GM23248 (cell line): ENCODE measurements around the gene ZNF580. TPM values are rescaled to one million over a fixed set of nuclear protein-coding genes. Genes with fewer than 3 reads are reported as not detected.

ENCODE experiments used
- DNase-seq: peaks from one replicate; pipeline ENCODE4 v3.0.0-alpha.2; 2015
- H2AFZ ChIP-seq: fragments of 200-600 bp; sonication (generic); 2 replicates; pipeline ENCODE4 v1.6.1; 2016; ENCODE audit warnings: antibody characterized with exemption
- H3F3A ChIP-seq: fragments of 200-600 bp; sonication (generic); 2 replicates; pipeline ENCODE4 v1.6.1; 2016; ENCODE audit warnings: mild to moderate bottlenecking, antibody characterized with exemption, mixed run types; ENCODE audit not compliant: insufficient read depth
- H3K27ac ChIP-seq: fragments of 200-600 bp; sonication (generic); 2 replicates; pipeline ENCODE4 v1.5.1; 2016; ENCODE audit warnings: mild to moderate bottlenecking
- H3K27me3 ChIP-seq: fragments of 200-600 bp; sonication (generic); replicated peaks from 2 replicates; pipeline ENCODE4 v1.6.1; 2016; ENCODE audit warnings: mild to moderate bottlenecking; ENCODE audit not compliant: insufficient read depth
- H3K36me3 ChIP-seq: fragments of 200-600 bp; sonication (generic); 2 replicates; pipeline ENCODE4 v1.6.1; 2016; ENCODE audit warnings: low read depth, mild to moderate bottlenecking
- H3K4me1 ChIP-seq: fragments of 200-600 bp; sonication (generic); 2 replicates; pipeline ENCODE4 v1.6.1; 2016; ENCODE audit warnings: mild to moderate bottlenecking; ENCODE audit not compliant: insufficient read depth
- H3K4me2 ChIP-seq: fragments of 200-600 bp; sonication (generic); one replicate; pipeline ENCODE4 v1.6.1; 2016; ENCODE audit warnings: mild to moderate bottlenecking; ENCODE audit not compliant: unreplicated experiment
- H3K4me3 ChIP-seq: fragments of 200-600 bp; sonication (generic); 2 replicates; pipeline ENCODE4 v1.5.1; 2016; ENCODE audit warnings: mild to moderate bottlenecking
- H3K79me2 ChIP-seq: fragments of 200-600 bp; sonication (generic); 2 replicates; pipeline ENCODE4 v1.6.1; 2016; ENCODE audit warnings: mild to moderate bottlenecking; ENCODE audit not compliant: insufficient read depth
- H3K9ac ChIP-seq: fragments of 200-600 bp; sonication (generic); 2 replicates; pipeline ENCODE4 v1.6.1; 2016; ENCODE audit warnings: mild to moderate bottlenecking
- H3K9me2 ChIP-seq: fragments of 200-600 bp; sonication (generic); 2 replicates; pipeline ENCODE4 v1.6.1; 2016; ENCODE audit warnings: mixed run types, mild to moderate bottlenecking, moderate library complexity; ENCODE audit not compliant: insufficient read depth
- H3K9me3 ChIP-seq: fragments of 200-600 bp; sonication (generic); one replicate; pipeline ENCODE4 v1.6.1; 2017; ENCODE audit warnings: low read depth
- H4K20me1 ChIP-seq: fragments of 200-600 bp; sonication (generic); 2 replicates; pipeline ENCODE4 v1.6.0; 2016; ENCODE audit not compliant: insufficient read depth
- EZH2 ChIP-seq: fragments of 200-600 bp; sonication (generic); IDR thresholded peaks from 2 replicates; pipeline ENCODE4 v1.6.1; 2018; ENCODE audit warnings: antibody characterized with exemption, mild to moderate bottlenecking; ENCODE audit not compliant: insufficient read depth, poor library complexity, severe bottlenecking
- EZH2phosphoT487 ChIP-seq: fragments of 200-600 bp; sonication (generic); IDR thresholded peaks from 2 replicates; pipeline ENCODE4 v1.6.1; 2018; ENCODE audit warnings: antibody characterized with exemption, moderate library complexity, mild to moderate bottlenecking, low read depth; ENCODE audit not compliant: insufficient read depth
- WGBS, 2 experiments: methylation state at CpG; one replicate each; pipeline ENCODE4 v1.1.6; 2015 to 2017; ENCODE audit warnings: low lambda C conversion rate in 2 of 2, low coverage in 1 of 2; ENCODE audit errors: missing lambda C conversion rate in 2 of 2; 5-methylcytosine and 5-hydroxymethylcytosine counted together
- in situ Hi-C: fragments of 300-500 bp; cut with MboI; formaldehyde crosslinking; loops from 2 replicates; pipeline ENCODE4 v1.15.0; 2020
- polyA plus RNA-seq: library from polyadenylated mRNA; unstranded; fragments of >200 nt; fragmentation: Nextera tagmentation; extraction: Ambion mirVana; gene quantifications from 2 replicates; pipeline ENCODE4 v1.2.1, GENCODE V29; 2016
- total RNA-seq: library from RNA; depleted of rRNA; stranded (reverse); fragments of >200 nt; shearing (Covaris generic); gene quantifications from 2 replicates; pipeline ENCODE4 v1.2.3, GENCODE V29; 2014

ZNF580 gene
- total and polyA plus RNA-seq, 2 experiments from 2014 or later, result 11.7 to 44.0 TPM

DNA sequence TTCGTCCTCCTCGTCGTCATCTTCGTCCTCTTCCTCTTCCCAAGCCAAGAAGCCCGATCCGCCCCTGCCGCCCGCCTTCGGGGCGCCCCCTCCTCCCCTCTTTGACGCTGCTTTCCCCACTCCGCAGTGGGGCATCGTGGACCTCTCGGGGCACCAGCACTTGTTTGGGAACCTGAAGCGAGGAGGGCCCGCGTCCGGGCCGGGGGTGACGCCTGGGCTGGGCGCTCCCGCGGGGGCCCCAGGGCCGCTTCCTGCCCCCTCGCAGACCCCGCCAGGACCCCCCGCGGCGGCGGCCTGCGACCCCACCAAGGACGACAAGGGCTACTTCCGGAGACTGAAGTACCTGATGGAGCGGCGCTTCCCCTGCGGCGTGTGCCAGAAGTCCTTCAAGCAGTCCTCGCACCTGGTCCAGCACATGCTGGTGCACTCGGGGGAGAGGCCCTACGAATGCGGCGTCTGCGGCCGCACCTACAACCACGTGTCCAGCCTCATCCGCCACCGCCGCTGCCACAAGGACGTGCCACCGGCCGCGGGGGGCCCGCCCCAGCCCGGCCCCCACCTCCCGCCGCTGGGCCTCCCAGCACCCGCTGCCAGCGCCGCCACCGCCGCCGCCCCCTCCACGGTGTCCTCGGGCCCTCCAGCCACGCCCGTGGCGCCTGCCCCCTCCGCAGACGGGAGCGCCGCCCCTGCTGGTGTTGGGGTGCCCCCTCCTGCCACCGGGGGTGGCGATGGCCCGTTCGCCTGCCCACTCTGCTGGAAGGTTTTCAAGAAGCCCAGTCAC lies 26.7 kb upstream of the ZNF580 start:
- Histone ChIP-seq H3K79me2 (peaks cover 40% of the 10 kb centered on the region), H2AFZ (no peak overlapping the region), H3K9me3 (no peaks in the 10 kb centered on the region), H3K27ac (no peak overlapping the region), H3K4me3 (no peak overlapping the region), H3K27me3 (no peaks in the 10 kb centered on the region), H3K36me3 (peaks cover 15% of the 10 kb centered on the region; the same call in 1 of the 2 replicates), H3K9me2 (no peaks in the 10 kb centered on the region), H3F3A (peaks cover under 1% of the 10 kb centered on the region; the same call in 1 of the 2 replicates), H3K4me1 (no peaks in the 10 kb centered on the region), H4K20me1 (no peaks in the 10 kb centered on the region), H3K4me2 (no peak overlapping the region), H3K9ac (no peak overlapping the region)
- in situ Hi-C loops, result no loop called here
- DNase-seq, result no peak
- 95 to 96% methylated on average over 16 to 75 of the region's 75 CpGs for WGBS, 2 experiments
- TF ChIP-seq EZH2phosphoT487 (no peak), EZH2 (no peak)

DNA sequence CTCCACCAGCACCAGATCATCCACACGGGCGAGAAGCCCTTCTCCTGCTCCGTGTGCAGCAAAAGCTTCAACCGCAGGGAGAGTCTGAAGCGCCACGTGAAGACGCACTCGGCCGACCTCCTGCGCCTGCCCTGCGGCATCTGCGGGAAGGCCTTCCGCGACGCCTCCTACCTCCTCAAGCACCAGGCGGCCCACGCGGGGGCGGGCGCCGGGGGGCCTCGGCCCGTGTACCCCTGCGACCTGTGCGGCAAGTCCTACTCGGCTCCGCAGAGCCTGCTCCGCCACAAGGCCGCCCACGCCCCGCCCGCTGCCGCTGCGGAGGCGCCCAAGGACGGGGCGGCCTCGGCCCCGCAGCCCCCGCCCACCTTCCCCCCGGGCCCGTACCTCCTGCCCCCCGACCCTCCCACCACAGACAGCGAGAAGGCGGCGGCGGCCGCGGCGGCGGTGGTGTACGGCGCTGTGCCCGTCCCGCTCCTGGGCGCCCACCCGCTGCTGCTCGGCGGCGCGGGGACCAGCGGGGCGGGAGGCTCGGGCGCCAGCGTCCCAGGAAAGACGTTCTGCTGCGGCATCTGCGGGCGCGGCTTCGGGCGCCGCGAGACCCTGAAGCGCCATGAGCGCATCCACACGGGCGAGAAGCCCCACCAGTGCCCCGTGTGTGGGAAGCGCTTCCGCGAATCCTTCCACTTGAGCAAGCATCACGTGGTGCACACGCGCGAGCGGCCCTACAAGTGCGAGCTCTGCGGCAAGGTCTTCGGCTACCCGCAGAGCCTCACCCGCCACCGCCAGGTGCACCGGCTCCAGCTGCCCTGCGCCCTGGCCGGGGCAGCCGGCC lies 25.9 kb upstream of the ZNF580 start:
- Histone ChIP-seq H3K36me3 (peaks cover 7% of the 10 kb centered on the region; the same call in 1 of the 2 replicates), H3K9me3 (no peaks in the 10 kb centered on the region), H3K4me1 (no peaks in the 10 kb centered on the region), H3K9ac (no peak overlapping the region), H3K9me2 (no peaks in the 10 kb centered on the region), H3K27me3 (no peaks in the 10 kb centered on the region), H3K27ac (no peak overlapping the region), H3F3A (peaks cover 8% of the 10 kb centered on the region; the same call in 1 of the 2 replicates), H3K79me2 (peaks cover 32% of the 10 kb centered on the region), H3K4me2 (no peak overlapping the region), H3K4me3 (no peak overlapping the region), H4K20me1 (no peaks in the 10 kb centered on the region), H2AFZ (no peak overlapping the region)
- DNase-seq, result no peak
- TF ChIP-seq EZH2phosphoT487, result no peak
- TF ChIP-seq EZH2, result no peak
- in situ Hi-C loops, result no loop called here
- WGBS, 2 experiments, result 96 to 97% methylated on average over 62 to 98 of the region's 98 CpGs

DNA sequence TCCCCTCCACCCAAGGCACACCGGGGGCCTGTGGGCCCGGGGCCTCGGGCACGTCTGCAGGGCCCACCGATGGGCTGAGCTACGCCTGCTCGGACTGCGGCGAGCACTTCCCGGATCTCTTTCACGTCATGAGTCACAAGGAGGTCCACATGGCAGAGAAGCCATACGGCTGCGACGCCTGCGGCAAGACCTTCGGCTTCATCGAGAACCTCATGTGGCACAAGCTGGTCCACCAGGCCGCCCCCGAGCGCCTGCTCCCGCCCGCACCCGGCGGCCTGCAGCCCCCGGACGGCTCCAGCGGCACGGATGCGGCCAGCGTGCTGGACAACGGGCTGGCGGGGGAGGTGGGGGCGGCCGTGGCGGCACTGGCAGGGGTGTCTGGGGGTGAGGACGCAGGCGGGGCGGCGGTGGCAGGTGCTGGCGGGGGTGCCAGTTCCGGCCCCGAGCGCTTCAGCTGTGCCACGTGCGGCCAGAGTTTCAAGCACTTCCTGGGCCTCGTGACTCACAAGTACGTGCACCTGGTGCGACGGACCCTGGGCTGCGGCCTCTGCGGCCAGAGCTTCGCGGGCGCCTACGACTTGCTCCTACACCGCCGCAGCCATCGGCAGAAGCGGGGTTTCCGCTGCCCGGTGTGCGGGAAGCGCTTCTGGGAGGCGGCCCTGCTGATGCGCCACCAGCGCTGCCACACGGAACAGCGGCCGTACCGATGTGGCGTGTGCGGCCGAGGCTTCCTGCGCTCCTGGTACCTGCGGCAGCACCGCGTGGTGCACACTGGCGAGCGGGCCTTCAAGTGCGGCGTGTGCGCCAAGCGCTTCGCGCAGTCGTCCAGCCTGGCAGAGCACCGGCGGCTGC lies 25.0 kb upstream of the ZNF580 start:
- Histone ChIP-seq H3K4me2 (no peak overlapping the region), H3K4me1 (no peaks in the 10 kb centered on the region), H3K9me2 (no peaks in the 10 kb centered on the region), H3K36me3 (no peaks in the 10 kb centered on the region; the same call in 1 of the 2 replicates), H2AFZ (no peak overlapping the region), H3K9ac (no peak overlapping the region), H3K27me3 (no peaks in the 10 kb centered on the region), H3F3A (peaks cover 8% of the 10 kb centered on the region; the same call in 1 of the 2 replicates), H3K4me3 (no peak overlapping the region), H3K9me3 (no peaks in the 10 kb centered on the region), H3K27ac (no peak overlapping the region), H3K79me2 (peaks cover 24% of the 10 kb centered on the region), H4K20me1 (no peaks in the 10 kb centered on the region)
- no peak for DNase-seq
- TF ChIP-seq EZH2 (no peak), EZH2phosphoT487 (no peak)
- in situ Hi-C loops, result no loop called here
- 98 to 99% methylated on average over 72 to 85 of the region's 88 CpGs for WGBS, 2 experiments

DNA sequence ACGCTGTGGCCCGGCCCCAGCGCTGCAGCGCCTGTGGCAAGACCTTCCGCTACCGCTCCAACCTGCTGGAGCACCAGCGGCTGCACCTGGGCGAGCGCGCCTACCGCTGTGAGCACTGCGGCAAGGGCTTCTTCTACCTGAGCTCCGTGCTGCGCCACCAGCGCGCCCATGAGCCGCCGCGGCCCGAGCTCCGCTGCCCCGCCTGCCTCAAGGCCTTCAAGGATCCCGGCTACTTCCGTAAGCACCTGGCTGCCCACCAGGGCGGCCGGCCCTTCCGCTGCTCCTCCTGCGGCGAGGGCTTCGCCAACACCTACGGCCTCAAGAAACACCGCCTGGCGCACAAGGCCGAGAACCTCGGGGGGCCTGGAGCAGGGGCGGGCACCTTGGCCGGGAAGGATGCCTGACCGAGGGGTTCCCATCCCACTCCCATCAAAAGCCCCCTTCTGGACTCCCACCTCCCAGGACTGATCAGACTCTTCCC lies 24.4 kb upstream of the ZNF580 start:
- no peak overlapping the region for H3K4me2 ChIP-seq
- H3K27ac ChIP-seq, result no peak overlapping the region
- H2AFZ ChIP-seq, result no peak overlapping the region
- peaks cover 8% of the 10 kb centered on the region; the same call in 1 of the 2 replicates for H3F3A ChIP-seq
- peaks cover 17% of the 10 kb centered on the region for H3K79me2 ChIP-seq
- H3K9me3 ChIP-seq, result no peaks in the 10 kb centered on the region
- in situ Hi-C loops, result no loop called here
- TF ChIP-seq EZH2, result no peak
- H3K9ac ChIP-seq, result no peak overlapping the region
- H3K27me3 ChIP-seq, result no peaks in the 10 kb centered on the region
- no peaks in the 10 kb centered on the region; the same call in 1 of the 2 replicates for H3K36me3 ChIP-seq
- DNase-seq, result no peak
- H3K4me1 ChIP-seq, result no peaks in the 10 kb centered on the region
- no peaks in the 10 kb centered on the region for H3K9me2 ChIP-seq
- WGBS, 2 experiments, result 95 to 96% methylated on average over 35 to 38 of the region's 38 CpGs
- H3K4me3 ChIP-seq, result no peak overlapping the region
- no peaks in the 10 kb centered on the region for H4K20me1 ChIP-seq
